Urinary bladder (tissue), 4 donors: ENCODE measurements around the gene COQ10A. TPM values are rescaled to one million over a fixed set of nuclear protein-coding genes. Genes with fewer than 3 reads are reported as not detected.
"Not testable (repeated sequence)": the region's sequence is repeated elsewhere in the genome, so short reads cannot be mapped to it uniquely, and the experiment has no call there.

ENCODE experiments used
- DNase-seq: peaks from one replicate; pipeline ENCODE4 v3.0.0-alpha.2; 2015; ENCODE audit errors: extremely low spot score
- H3K27ac ChIP-seq: one replicate; pipeline ENCODE4 v1.5.1; 2013; ENCODE audit warnings: low read depth, mild to moderate bottlenecking, moderate library complexity
- H3K36me3 ChIP-seq: one replicate; pipeline ENCODE4 v1.6.1; 2013; ENCODE audit warnings: mild to moderate bottlenecking, moderate library complexity; ENCODE audit not compliant: insufficient read depth
- H3K4me1 ChIP-seq: one replicate; pipeline ENCODE4 v1.6.1; 2013; ENCODE audit warnings: mild to moderate bottlenecking, moderate library complexity; ENCODE audit not compliant: insufficient read depth
- H3K4me3 ChIP-seq: one replicate; pipeline ENCODE4 v1.5.1; 2013; ENCODE audit warnings: low read depth, low read length
- WGBS: extraction: QIAGEN DNeasy Blood & Tissue Kit; methylation state at CpG from one replicate; pipeline ENCODE4 v1.1.7; 2013; 5-methylcytosine and 5-hydroxymethylcytosine counted together
- polyA plus RNA-seq: library from polyadenylated mRNA; stranded (reverse); fragments of 200-250 nt; gene quantifications from one replicate; pipeline ENCODE4 v1.2.3, GENCODE V29; 2013
- total RNA-seq: library from RNA; depleted of rRNA; stranded (reverse); fragments of >200 nt; gene quantifications from one replicate; pipeline ENCODE4 v1.2.3, GENCODE V29; 2014
- donor health status: healthy with polysubstance abuse.
- donor health status: healthy.

The COQ10A gene
- total and polyA plus RNA-seq, 2 donors: 6.9 to 13.8 TPM

- no peak overlapping the region for H3K27ac ChIP-seq
- no peaks in the 10 kb centered on the region for H3K4me1 ChIP-seq
- no peak overlapping the region for H3K4me3 ChIP-seq
- no peak for DNase-seq
- 96% methylated on average over 2 of the region's 2 CpGs for WGBS
- peaks cover 10% of the 10 kb centered on the region for H3K36me3 ChIP-seq
These were observed 7.6 kb downstream of the COQ10A start for GRCh38 chr12:56274299-56274698.

GRCh38 chr12:56278905-56279304 is 12.2 kb downstream of the COQ10A start:
- no peak overlapping the region for H3K27ac ChIP-seq
- 96% methylated on average over 3 of the region's 3 CpGs for WGBS
- peaks cover 14% of the 10 kb centered on the region for H3K36me3 ChIP-seq
- no peak for DNase-seq
- H3K4me3 ChIP-seq: no peak overlapping the region
- no peaks in the 10 kb centered on the region for H3K4me1 ChIP-seq

- peaks cover 10% of the 10 kb centered on the region for H3K36me3 ChIP-seq
These were observed 14.1 kb downstream of the COQ10A start for GRCh38 chr12:56280849-56281248.

GRCh38 chr12:56282030-56282429 is 15.3 kb downstream of the COQ10A start:
- Histone ChIP-seq H3K36me3 (peaks cover 7% of the 10 kb centered on the region), H3K4me3 (no peak overlapping the region), H3K27ac (no peak overlapping the region), H3K4me1 (no peaks in the 10 kb centered on the region)
- WGBS: 74% methylated on average over 6 of the region's 6 CpGs
- DNase-seq: no peak

More at GRCh38 chr12:56280849-56281248, 14.1 kb downstream of the COQ10A start:
- Histone ChIP-seq H3K4me3 (no peak overlapping the region), H3K27ac (no peak overlapping the region), H3K4me1 (no peaks in the 10 kb centered on the region)
- no peak for DNase-seq

GRCh38 chr12:56282579-56282978 is 15.8 kb downstream of the COQ10A start:
- Histone ChIP-seq H3K4me3 (no peak overlapping the region), H3K36me3 (peaks cover 7% of the 10 kb centered on the region), H3K4me1 (no peaks in the 10 kb centered on the region), H3K27ac (no peak overlapping the region)
- DNase-seq: no peak
- WGBS: 94% methylated on average over 2 of the region's 2 CpGs

GRCh38 chr12:56284263-56284662 is 17.5 kb downstream of the COQ10A start:
- not testable (repeated sequence) for H3K4me3 ChIP-seq, H3K27ac ChIP-seq, H3K36me3 ChIP-seq, H3K4me1 ChIP-seq, DNase-seq
- whole genome bisulfite sequencing: 92% methylated on average over 5 of the region's 5 CpGs

GRCh38 chr12:56286044-56286830 is 19.5 kb downstream of the COQ10A start:
- DNase-seq: no peak
- H3K4me1 ChIP-seq: no peaks in the 10 kb centered on the region
- WGBS: 61% methylated on average over 4 of the region's 4 CpGs
- no peak overlapping the region for H3K4me3 ChIP-seq
- H3K27ac ChIP-seq: no peak overlapping the region
- peaks cover 3% of the 10 kb centered on the region for H3K36me3 ChIP-seq

- Histone ChIP-seq H3K27ac (no peak overlapping the region), H3K4me3 (no peak overlapping the region), H3K36me3 (no peaks in the 10 kb centered on the region), H3K4me1 (no peaks in the 10 kb centered on the region)
- no peak for DNase-seq
- WGBS: 86% methylated on average over 3 of the region's 3 CpGs
These were observed 22.1 kb downstream of the COQ10A start for GRCh38 chr12:56288705-56289387.

GRCh38 chr12:56293795-56294194 is 27.1 kb downstream of the COQ10A start:
- H3K27ac ChIP-seq: no peak overlapping the region
- no peaks in the 10 kb centered on the region for H3K36me3 ChIP-seq
- no peak overlapping the region for H3K4me3 ChIP-seq
- no peak for DNase-seq
- no peaks in the 10 kb centered on the region for H3K4me1 ChIP-seq
- 86% methylated on average over 5 of the region's 5 CpGs for WGBS

GRCh38 chr12:56296295-56296694 is 29.6 kb downstream of the COQ10A start:
- Histone ChIP-seq H3K27ac (no peak overlapping the region), H3K4me1 (no peaks in the 10 kb centered on the region), H3K4me3 (no peak overlapping the region), H3K36me3 (no peaks in the 10 kb centered on the region)
- WGBS: 85% methylated on average over 5 of the region's 5 CpGs
- no peak for DNase-seq

GRCh38 chr12:56297400-56297799 is 30.7 kb downstream of the COQ10A start:
- no peak for DNase-seq
- 94% methylated on average over 8 of the region's 8 CpGs for WGBS
- no peaks in the 10 kb centered on the region for H3K36me3 ChIP-seq
- H3K27ac ChIP-seq: no peak overlapping the region
- H3K4me1 ChIP-seq: no peaks in the 10 kb centered on the region
- H3K4me3 ChIP-seq: no peak overlapping the region

GRCh38 chr12:56298828-56299227 is 32.1 kb downstream of the COQ10A start:
- Histone ChIP-seq H3K4me3 (peak overlapping the region; percentile 71), H3K4me1 (no peaks in the 10 kb centered on the region), H3K36me3 (no peaks in the 10 kb centered on the region), H3K27ac (no peak overlapping the region)
- WGBS: 82% methylated on average over 5 of the region's 5 CpGs
- no peak for DNase-seq

- WGBS: 1% methylated on average over 10 of the region's 10 CpGs
- Histone ChIP-seq H3K27ac (peak overlapping the region; percentile 82), H3K4me3 (peak overlapping the region; percentile 71), H3K4me1 (no peaks in the 10 kb centered on the region), H3K36me3 (no peaks in the 10 kb centered on the region)
- peak; percentile 2 for DNase-seq
These were observed 32.6 kb downstream of the COQ10A start for GRCh38 chr12:56299308-56299852.
